Tibial nerve (tissue), 3 donors: ENCODE results near the gene DCD.

Experiments used
- CTCF ChIP-seq, 5 experiments: fragments of 200-600 bp in 3 of 5; fragments of 450-650 bp in 2 of 5; sonication (generic) in 3 of 5; IDR thresholded peaks; one replicate each; pipeline ENCODE4 v1.5.1; 2016 to 2019; ENCODE audit warnings: antibody characterized with exemption in 5 of 5, mild to moderate bottlenecking in 3 of 5, moderate library complexity in 2 of 5
- POLR2A ChIP-seq, 2 donors: fragments of 450-650 bp; IDR thresholded peaks; one replicate each; pipeline ENCODE4 v1.6.1; 2017; ENCODE audit warnings: antibody characterized with exemption in 2 of 2, mild to moderate bottlenecking in 2 of 2, moderate library complexity in 2 of 2

- TF ChIP-seq CTCF (IDR thresholded peaks at IDR 0.05) (no peak), POLR2A (IDR thresholded peaks at IDR 0.05) (no peak)
Measured at GRCh38 chr12:54625598-54625997, 22.6 kb downstream of the DCD start.
